Type B pancreatic cell (in vitro differentiated cells): Measurements from ENCODE around the gene CDC45. TPM values are rescaled to one million over a fixed set of nuclear protein-coding genes. Genes with fewer than 3 reads are reported as not detected.

Source experiments
- DNase-seq: peaks from one replicate; pipeline ENCODE4 v3.0.0; 2021; ENCODE audit warnings: mixed read lengths; ENCODE audit not compliant: unreplicated experiment; ENCODE audit errors: extremely low spot score
- H3K27ac Mint-ChIP-seq: 2 replicates; pipeline ENCODE4 v1.8.0; 2021; ENCODE audit warnings: mild to moderate bottlenecking, mixed read lengths
- H3K27me3 Mint-ChIP-seq: 2 replicates; pipeline ENCODE4 v1.8.0; 2021; ENCODE audit warnings: mixed read lengths
- H3K36me3 Mint-ChIP-seq: 2 replicates; pipeline ENCODE4 v1.8.0; 2021; ENCODE audit warnings: mixed read lengths
- H3K4me1 Mint-ChIP-seq: one replicate; pipeline ENCODE4 v1.8.0; 2021; ENCODE audit warnings: mixed read lengths; ENCODE audit not compliant: unreplicated experiment
- H3K4me3 Mint-ChIP-seq: 2 replicates; pipeline ENCODE4 v1.8.0; 2021; ENCODE audit warnings: mild to moderate bottlenecking, mixed read lengths
- H3K9me3 Mint-ChIP-seq: 2 replicates; pipeline ENCODE4 v1.8.0; 2021; ENCODE audit warnings: mixed read lengths
- CTCF ChIP-seq: fragments of 200-600 bp; sonication (generic); conservative IDR thresholded peaks from 2 replicates; pipeline ENCODE4 v1.5.0; 2021; ENCODE audit warnings: antibody characterized with exemption, mild to moderate bottlenecking
- total RNA-seq: library from RNA; stranded (reverse); gene quantifications from 2 replicates; pipeline ENCODE4 v1.2.1, GENCODE V29; 2021; ENCODE audit warnings: low replicate concordance

The CDC45 gene
- total RNA-seq, 1 donor from 2014 or later = 19.0 TPM

- Mint-ChIP-seq H3K4me3 (no peak overlapping the region), H3K27me3 (peaks cover 14% of the 10 kb centered on the region), H3K4me1 (no peaks in the 10 kb centered on the region), H3K36me3 (no peaks in the 10 kb centered on the region), H3K9me3 (no peaks in the 10 kb centered on the region), H3K27ac (no peak overlapping the region)
- no peak for TF ChIP-seq CTCF
- no peak for DNase-seq
Measured at GRCh38 chr22:19533857-19534256, 54.1 kb downstream of the CDC45 start.

GRCh38 chr22:19535001-19535400 is 55.3 kb downstream of the CDC45 start:
- no peak overlapping the region for H3K4me3 Mint-ChIP-seq
- no peaks in the 10 kb centered on the region for H3K36me3 Mint-ChIP-seq
- peaks cover 14% of the 10 kb centered on the region for H3K27me3 Mint-ChIP-seq
- H3K4me1 Mint-ChIP-seq = no peaks in the 10 kb centered on the region
- DNase-seq = no peak
- no peak overlapping the region for H3K27ac Mint-ChIP-seq
- no peaks in the 10 kb centered on the region for H3K9me3 Mint-ChIP-seq
- TF ChIP-seq CTCF = no peak

- Mint-ChIP-seq H3K4me3 (no peak overlapping the region), H3K9me3 (no peaks in the 10 kb centered on the region), H3K36me3 (no peaks in the 10 kb centered on the region), H3K27ac (no peak overlapping the region), H3K27me3 (peaks cover 20% of the 10 kb centered on the region), H3K4me1 (no peaks in the 10 kb centered on the region)
- no peak for DNase-seq
- no peak for TF ChIP-seq CTCF
Measured at GRCh38 chr22:19536564-19536963, 56.8 kb downstream of the CDC45 start.

- no peak for TF ChIP-seq CTCF
- no peak overlapping the region for H3K27ac Mint-ChIP-seq
- no peaks in the 10 kb centered on the region for H3K36me3 Mint-ChIP-seq
- H3K9me3 Mint-ChIP-seq = no peaks in the 10 kb centered on the region
- no peak for DNase-seq
- H3K27me3 Mint-ChIP-seq = peaks cover 18% of the 10 kb centered on the region
- no peaks in the 10 kb centered on the region for H3K4me1 Mint-ChIP-seq
- no peak overlapping the region for H3K4me3 Mint-ChIP-seq
Measured at GRCh38 chr22:19537941-19538488, 58.3 kb downstream of the CDC45 start.

- no peak overlapping the region for H3K27ac Mint-ChIP-seq
- H3K36me3 Mint-ChIP-seq = no peaks in the 10 kb centered on the region
- DNase-seq = no peak
- TF ChIP-seq CTCF = no peak
- peaks cover 12% of the 10 kb centered on the region for H3K27me3 Mint-ChIP-seq
- no peak overlapping the region for H3K4me3 Mint-ChIP-seq
- H3K4me1 Mint-ChIP-seq = no peaks in the 10 kb centered on the region
- no peaks in the 10 kb centered on the region for H3K9me3 Mint-ChIP-seq
Measured at GRCh38 chr22:19540394-19540793, 60.7 kb downstream of the CDC45 start.
